BE2C (cell line): Measurements from ENCODE around the gene TNS3.

Experiments
- DNase-seq: peaks from one replicate; pipeline ENCODE4 v3.0.0-alpha.2; 2020
- H3K27me3 ChIP-seq: fragments of 250-450 bp; sonication (Bioruptor Pico); 2 replicates; pipeline ENCODE4 v1.5.1; 2020; ENCODE audit warnings: mild to moderate bottlenecking
- H3K36me3 ChIP-seq: fragments of 250-450 bp; sonication (Bioruptor Pico); 2 replicates; pipeline ENCODE4 v1.5.1; 2020; ENCODE audit warnings: mild to moderate bottlenecking
- H3K4me1 ChIP-seq: fragments of 250-450 bp; sonication (Bioruptor Pico); 2 replicates; pipeline ENCODE4 v1.5.1; 2020
- H3K4me3 ChIP-seq: 2 replicates; pipeline ENCODE4 v1.5.1; 2011; ENCODE audit warnings: low read depth, low read length
- H3K9me3 ChIP-seq: fragments of 250-450 bp; sonication (Bioruptor Pico); 2 replicates; pipeline ENCODE4 v1.5.1; 2020
- CTCF ChIP-seq: IDR thresholded peaks from 2 replicates; pipeline ENCODE4 v1.5.1; 2012; ENCODE audit warnings: mild to moderate bottlenecking, low read depth, low read length

The TNS3 gene

GRCh38 chr7:47516985-47517600, 64.8 kb downstream of the TNS3 start:
- no peaks in the 10 kb centered on the region for H3K36me3 ChIP-seq
- no peaks in the 10 kb centered on the region for H3K9me3 ChIP-seq
- no peaks in the 10 kb centered on the region for H3K4me1 ChIP-seq
- TF ChIP-seq CTCF, result no peak
- no peaks in the 10 kb centered on the region for H3K27me3 ChIP-seq
- H3K4me3 ChIP-seq, result no peak overlapping the region
- DNase-seq, result no peak

GRCh38 chr7:47516386-47516785, 65.5 kb downstream of the TNS3 start:
- TF ChIP-seq CTCF, result no peak
- no peak for DNase-seq
- Histone ChIP-seq H3K9me3 (no peaks in the 10 kb centered on the region), H3K27me3 (no peaks in the 10 kb centered on the region), H3K4me1 (no peaks in the 10 kb centered on the region), H3K36me3 (no peaks in the 10 kb centered on the region), H3K4me3 (no peak overlapping the region)

- Histone ChIP-seq H3K4me1 (no peaks in the 10 kb centered on the region), H3K4me3 (no peak overlapping the region), H3K9me3 (no peaks in the 10 kb centered on the region), H3K36me3 (no peaks in the 10 kb centered on the region), H3K27me3 (no peaks in the 10 kb centered on the region)
- no peak for DNase-seq
- no peak for TF ChIP-seq CTCF
Measured at GRCh38 chr7:47515305-47515834, 66.5 kb downstream of the TNS3 start.

- Histone ChIP-seq H3K9me3 (no peaks in the 10 kb centered on the region), H3K27me3 (no peaks in the 10 kb centered on the region), H3K4me1 (no peaks in the 10 kb centered on the region), H3K36me3 (no peaks in the 10 kb centered on the region), H3K4me3 (no peak overlapping the region)
- TF ChIP-seq CTCF, result no peak
- no peak for DNase-seq
Measured at GRCh38 chr7:47514818-47515217, 67.1 kb downstream of the TNS3 start.

GRCh38 chr7:47514367-47514766, 67.5 kb downstream of the TNS3 start:
- no peaks in the 10 kb centered on the region for H3K9me3 ChIP-seq
- no peaks in the 10 kb centered on the region for H3K27me3 ChIP-seq
- no peak for DNase-seq
- H3K4me3 ChIP-seq, result no peak overlapping the region
- no peak for TF ChIP-seq CTCF
- no peaks in the 10 kb centered on the region for H3K4me1 ChIP-seq
- no peaks in the 10 kb centered on the region for H3K36me3 ChIP-seq

GRCh38 chr7:47513741-47514241, 68.1 kb downstream of the TNS3 start:
- no peak overlapping the region for H3K4me3 ChIP-seq
- no peaks in the 10 kb centered on the region for H3K36me3 ChIP-seq
- H3K9me3 ChIP-seq, result no peaks in the 10 kb centered on the region
- H3K27me3 ChIP-seq, result no peaks in the 10 kb centered on the region
- DNase-seq, result no peak
- no peaks in the 10 kb centered on the region for H3K4me1 ChIP-seq
- no peak for TF ChIP-seq CTCF
